Activated T-helper 2 cell treated with anti-CD3 and anti-CD28 coated beads, Interferon-gamma antibody, Interleukin-2, Interleukin-4, amounts not matched to agents 10 μg/mL and 5 μg/mL and 100 μg/mL, durations not matched to agents 14 hours and 24 hours and 36 hours (primary cell): ENCODE data around the gene CCNL2. TPM values are rescaled to one million over a fixed set of nuclear protein-coding genes. Genes with fewer than 3 reads are reported as not detected.
A peak's percentile ranks its signal among the peaks of the same experiment; 100 is the strongest.
"Not testable (repeated sequence)": the region's sequence is repeated elsewhere in the genome, so short reads cannot be mapped to it uniquely, and the experiment has no call there.

Experiments used
- DNase-seq: peaks from one replicate; pipeline ENCODE4 v3.0.0; 2021; ENCODE audit warnings: low spot score
- H3K27ac Mint-ChIP-seq: one replicate; pipeline ENCODE4 v1.8.0; 2021; ENCODE audit warnings: mixed read lengths
- H3K27me3 Mint-ChIP-seq: one replicate; pipeline ENCODE4 v1.8.0; 2021; ENCODE audit warnings: low read depth, mixed read lengths
- H3K36me3 Mint-ChIP-seq: one replicate; pipeline ENCODE4 v1.8.0; 2021; ENCODE audit warnings: low read depth, mixed read lengths
- H3K4me1 Mint-ChIP-seq: one replicate; pipeline ENCODE4 v1.8.0; 2021; ENCODE audit warnings: low read depth, mixed read lengths
- H3K4me3 Mint-ChIP-seq: one replicate; pipeline ENCODE4 v1.8.0; 2021; ENCODE audit warnings: low read depth, mild to moderate bottlenecking, moderate library complexity, mixed read lengths
- H3K9me3 Mint-ChIP-seq: one replicate; pipeline ENCODE4 v1.8.0; 2021; ENCODE audit warnings: mixed read lengths
- intact Hi-C: fragments of 100-400 bp; cut with micrococcal nuclease; formaldehyde crosslinking; loops from one replicate; pipeline ENCODE4 v1.15.1; 2023
- total RNA-seq: library from RNA; stranded (reverse); gene quantifications from 2 replicates; pipeline ENCODE4 v1.2.3, GENCODE V29; 2022

The CCNL2 gene
- total RNA-seq, 1 donor from 2014 or later, result 123 TPM

DNA sequence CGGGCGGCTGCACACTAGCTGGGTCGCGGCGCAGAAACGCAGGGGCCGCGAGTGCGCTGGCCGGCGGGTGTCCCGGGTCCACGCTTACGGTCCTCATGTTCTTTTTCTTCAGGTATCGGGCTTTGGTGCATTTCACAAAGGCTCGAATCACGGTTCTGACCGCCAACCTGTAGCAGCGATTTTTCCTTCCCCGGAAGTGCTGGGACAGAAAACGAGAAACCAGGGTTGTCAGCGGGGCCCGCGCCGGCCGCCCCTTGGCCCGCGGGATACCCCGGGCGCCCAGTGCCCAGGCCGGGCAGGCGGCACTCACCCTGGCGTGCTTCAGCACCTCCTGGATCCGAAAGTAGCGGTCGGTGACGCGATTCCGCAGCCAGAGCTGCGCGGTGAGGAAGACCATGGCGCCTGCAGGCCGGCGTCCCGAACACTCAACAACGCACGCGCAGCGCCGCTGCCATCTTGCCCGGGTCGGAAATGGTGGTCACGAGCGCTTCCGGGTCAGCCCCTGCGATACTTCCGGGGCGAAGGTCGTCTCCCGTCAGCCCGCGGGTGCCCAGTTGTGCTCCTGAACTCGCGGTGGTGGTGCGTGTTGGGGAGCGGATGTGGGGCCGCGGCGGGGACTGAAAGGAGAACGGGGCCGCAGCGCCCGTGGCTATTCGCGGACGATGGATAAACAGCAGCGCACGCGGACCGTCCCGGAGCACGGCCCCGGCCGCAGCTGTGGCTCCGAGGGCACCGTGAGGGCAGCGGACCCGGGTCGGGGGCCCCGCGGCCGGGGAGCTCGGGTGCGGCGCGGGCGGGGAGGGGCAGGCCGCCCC lies 7.9 kb upstream of the CCNL2 start, which contains the start of gene MRPL20:
MRPL20 (minus strand) TSS at position 473 of the 815 bp plus-strand sequence; CDS start at position 397, 76 bp downstream.
- Mint-ChIP-seq H3K4me3 (peak within 1 kb of the TSS; percentile 88), H3K27ac (peak within 1 kb of the TSS; percentile 89), H3K9me3 (no peaks in the 10 kb centered on the region), H3K36me3 (peaks cover 61% of the 10 kb centered on the region), H3K4me1 (peaks cover 23% of the 10 kb centered on the region), H3K27me3 (no peaks in the 10 kb centered on the region)
- peak; percentile 96 for DNase-seq
- intact Hi-C loops, result loop anchor here (1.0 to 10.0 kb wide), 5 partner anchors 8 to 1148 kb away; partner anchors contain the start of genes ATAD3B, AURKAIP1, CCNL2 and TNFRSF14

DNA sequence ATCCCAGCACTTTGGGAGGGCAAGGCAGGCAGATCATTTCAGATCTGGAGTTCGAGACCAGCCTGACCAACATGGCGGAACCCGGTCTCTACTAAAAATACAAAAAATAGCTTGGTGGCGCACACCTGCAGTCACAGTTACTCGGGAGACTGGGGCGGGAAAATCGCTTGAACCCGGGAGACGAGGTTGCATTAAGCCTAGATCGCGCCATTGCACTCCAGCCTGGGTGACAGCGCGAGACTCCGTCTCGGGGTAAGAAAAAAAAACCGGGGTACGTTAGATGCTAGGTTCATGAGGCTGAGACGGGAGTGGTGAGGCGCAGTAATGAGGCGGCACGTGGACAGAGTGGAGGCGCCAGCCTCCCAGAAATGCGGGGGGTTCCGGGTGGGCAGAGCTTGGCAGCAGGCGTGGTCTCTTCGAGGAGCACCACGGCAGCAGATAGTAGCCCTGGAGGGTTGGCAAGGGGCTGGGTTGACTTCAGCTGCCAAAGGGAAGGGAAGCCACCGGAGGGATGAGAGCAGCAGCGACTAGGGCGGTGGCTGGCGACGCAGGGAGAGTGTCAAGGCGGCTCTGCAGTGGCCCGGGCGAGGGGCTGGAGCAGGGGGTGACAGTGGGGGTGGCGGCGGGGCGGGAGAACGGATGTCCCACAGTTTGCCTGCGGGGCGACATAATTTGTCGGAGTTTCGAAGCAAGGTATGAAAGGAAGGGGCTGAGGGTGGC lies 7.1 kb upstream of the CCNL2 start:
- peak overlapping the region; percentile 77 for H3K27ac Mint-ChIP-seq
- H3K4me1 Mint-ChIP-seq, result peaks cover 26% of the 10 kb centered on the region
- no peaks in the 10 kb centered on the region for H3K9me3 Mint-ChIP-seq
- H3K36me3 Mint-ChIP-seq, result peaks cover 69% of the 10 kb centered on the region
- DNase-seq, result no peak
- no peaks in the 10 kb centered on the region for H3K27me3 Mint-ChIP-seq
- intact Hi-C loops, result loop anchor here (2.0 to 10.0 kb wide), 3 partner anchors 36 to 1149 kb away; partner anchors contain the start of genes ATAD3B and TNFRSF14
- peak overlapping the region; percentile 87 for H3K4me3 Mint-ChIP-seq

DNA sequence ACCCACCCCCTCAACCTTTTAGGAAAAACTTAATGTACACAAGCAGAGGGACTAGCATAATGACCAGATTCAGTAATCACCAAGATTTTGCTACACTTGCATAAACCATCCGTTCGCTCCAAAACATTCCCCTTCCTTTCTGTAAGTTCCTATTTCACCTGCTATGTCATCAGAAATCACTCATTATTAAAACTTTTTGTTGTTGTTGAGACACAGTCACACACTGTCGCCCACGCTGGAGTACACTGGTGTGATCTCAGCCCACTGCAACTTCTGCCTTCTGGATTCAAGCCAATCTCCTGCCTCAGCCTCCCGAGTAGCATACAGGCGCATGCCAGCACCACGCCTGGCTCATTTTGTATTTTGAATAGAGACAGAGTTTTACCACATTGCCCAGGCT lies 4.5 kb upstream of the CCNL2 start:
- Mint-ChIP-seq H3K27ac (no peak overlapping the region), H3K27me3 (no peaks in the 10 kb centered on the region), H3K4me3 (peak overlapping the region; percentile 4), H3K36me3 (peaks cover 76% of the 10 kb centered on the region), H3K4me1 (peaks cover 33% of the 10 kb centered on the region), H3K9me3 (no peaks in the 10 kb centered on the region)
- intact Hi-C loops, result loop anchor here (10.0 kb wide), 1 partner anchor 1151 kb away; the partner anchor contains the start of gene TNFRSF14
- DNase-seq, result no peak

DNA sequence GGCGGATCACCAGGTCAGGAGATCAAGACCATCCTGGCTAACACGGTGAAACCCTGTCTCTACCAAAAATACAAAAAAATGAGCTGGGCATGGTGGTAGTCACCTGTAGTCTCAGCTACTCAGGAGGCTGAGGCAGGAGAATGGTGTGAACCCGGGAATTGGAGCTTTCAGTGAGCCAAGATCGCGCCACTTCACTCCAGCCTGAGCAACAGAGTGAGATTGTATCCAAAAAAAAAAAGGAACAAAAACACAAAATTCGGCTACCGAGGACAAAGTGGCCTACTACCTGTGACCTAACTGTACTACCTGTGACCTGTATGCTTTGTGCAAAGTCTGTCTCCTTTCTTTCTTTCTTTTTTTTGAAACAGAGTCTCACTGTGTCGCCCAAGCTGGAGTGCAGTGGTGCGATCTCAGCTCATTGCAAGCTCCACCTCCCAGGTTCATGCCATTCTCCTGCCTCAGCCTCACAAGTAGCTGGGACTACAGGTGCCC lies 3.8 kb upstream of the CCNL2 start:
- not testable (repeated sequence) for H3K4me3 Mint-ChIP-seq, DNase-seq, H3K27me3 Mint-ChIP-seq, H3K9me3 Mint-ChIP-seq, H3K27ac Mint-ChIP-seq
- peaks cover 33% of the 10 kb centered on the region for H3K4me1 Mint-ChIP-seq
- intact Hi-C loops, result loop anchor here (10.0 kb wide), 1 partner anchor 1152 kb away; the partner anchor contains the start of gene TNFRSF14
- peaks cover 78% of the 10 kb centered on the region for H3K36me3 Mint-ChIP-seq

- peak overlapping the region; percentile 56 for H3K4me3 Mint-ChIP-seq
- peak overlapping the region; percentile 60 for H3K27ac Mint-ChIP-seq
- intact Hi-C loops, result loop anchor here (10.0 kb wide), 1 partner anchor 1153 kb away; the partner anchor contains the start of gene TNFRSF14
- H3K36me3 Mint-ChIP-seq, result peaks cover 81% of the 10 kb centered on the region
- DNase-seq, result no peak
- H3K27me3 Mint-ChIP-seq, result no peaks in the 10 kb centered on the region
- no peaks in the 10 kb centered on the region for H3K9me3 Mint-ChIP-seq
- peaks cover 37% of the 10 kb centered on the region for H3K4me1 Mint-ChIP-seq
Observed at GRCh38 chr1:1402072-1402900, 3.2 kb upstream of the CCNL2 start.

DNA sequence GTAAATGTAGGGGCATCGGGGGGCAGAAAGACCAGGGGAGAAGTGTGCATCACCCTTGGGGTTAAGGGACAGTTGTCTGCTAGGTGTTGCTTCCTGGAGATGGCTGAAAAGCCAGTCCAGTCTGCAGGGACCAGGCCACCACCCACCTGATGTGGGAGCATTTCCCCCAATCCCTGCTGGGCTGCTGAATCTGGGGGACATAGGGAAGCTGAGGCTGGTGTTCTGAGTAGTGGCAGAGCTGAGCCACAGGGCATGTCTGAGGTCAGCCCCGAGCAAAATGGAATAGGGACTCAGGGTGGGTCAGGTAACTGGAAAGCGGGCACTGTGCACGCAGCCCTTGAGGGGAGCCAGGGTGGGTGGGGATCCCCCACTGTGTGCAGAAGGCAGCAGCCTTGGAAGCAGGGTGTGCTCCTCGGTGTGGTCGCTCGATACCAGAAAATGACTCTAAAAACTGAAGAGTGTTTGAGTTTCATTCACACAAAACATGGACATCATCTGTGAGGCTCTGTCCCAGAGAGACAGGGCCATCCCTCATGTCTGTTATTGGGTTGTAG lies 2.4 kb upstream of the CCNL2 start:
- H3K4me1 Mint-ChIP-seq, result peaks cover 37% of the 10 kb centered on the region

GRCh38 chr1:1400576-1401456 lies 1.7 kb upstream of the CCNL2 start:
- Mint-ChIP-seq H3K4me1 (peaks cover 34% of the 10 kb centered on the region), H3K27ac (peak overlapping the region; percentile 74), H3K9me3 (no peaks in the 10 kb centered on the region), H3K4me3 (peak overlapping the region; percentile 90), H3K27me3 (no peaks in the 10 kb centered on the region), H3K36me3 (peaks cover 72% of the 10 kb centered on the region)
- no peak for DNase-seq
- intact Hi-C loops, result loop anchor here (10.0 kb wide), 1 partner anchor 1154 kb away; the partner anchor contains the start of gene TNFRSF14

More for the DNA sequence above, 2.4 kb upstream of the CCNL2 start:
- Mint-ChIP-seq H3K36me3 (peaks cover 77% of the 10 kb centered on the region), H3K27ac (peak overlapping the region; percentile 16), H3K4me3 (peak overlapping the region; percentile 56), H3K9me3 (no peaks in the 10 kb centered on the region), H3K27me3 (no peaks in the 10 kb centered on the region)
- no peak for DNase-seq
- intact Hi-C loops, result loop anchor here (10.0 kb wide), 1 partner anchor 1153 kb away; the partner anchor contains the start of gene TNFRSF14

DNA sequence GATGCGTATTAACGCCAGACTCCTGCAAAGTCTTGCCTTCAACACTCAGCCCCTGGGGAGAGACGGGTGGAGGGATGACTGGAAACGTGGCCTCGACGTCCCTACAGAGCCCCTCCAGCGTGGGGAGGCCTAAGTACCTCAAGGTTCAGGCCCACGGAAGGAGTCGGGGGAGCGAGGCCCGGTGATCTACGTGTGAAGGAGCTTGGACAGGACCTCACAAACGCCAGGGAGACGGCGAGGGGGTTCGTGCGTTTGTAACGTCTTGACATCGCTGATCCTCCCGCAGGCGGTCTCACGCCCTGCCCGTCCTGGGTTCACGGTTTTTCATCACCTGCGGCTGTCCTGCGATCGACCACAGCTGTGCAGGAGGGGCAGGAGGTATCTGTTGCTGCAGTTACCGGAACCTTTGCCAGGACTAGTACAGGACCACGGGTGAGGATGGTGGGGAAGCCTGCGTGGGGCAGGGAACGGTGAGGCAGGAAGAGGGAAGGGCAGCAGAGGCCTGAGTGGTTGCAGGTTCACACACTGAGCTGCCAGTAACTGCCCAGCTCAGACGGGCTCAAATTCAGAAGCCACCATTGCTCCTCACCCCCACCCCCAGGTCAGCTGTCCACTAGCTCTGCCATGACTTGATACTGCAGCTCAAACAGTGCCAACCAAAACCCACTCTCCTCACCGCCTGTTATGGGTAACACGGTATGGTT lies 889 bp upstream of the CCNL2 start:
- DNase-seq, result no peak
- Mint-ChIP-seq H3K27me3 (no peaks in the 10 kb centered on the region), H3K9me3 (no peaks in the 10 kb centered on the region), H3K36me3 (peaks cover 72% of the 10 kb centered on the region), H3K4me1 (peaks cover 34% of the 10 kb centered on the region), H3K27ac (peak overlapping the region; percentile 74), H3K4me3 (peak overlapping the region; percentile 90)
- intact Hi-C loops, result loop anchor here (1.0 to 10.0 kb wide), 3 partner anchors 7 to 1155 kb away; partner anchors contain the start of genes AURKAIP1, MRPL20 and TNFRSF14

DNA sequence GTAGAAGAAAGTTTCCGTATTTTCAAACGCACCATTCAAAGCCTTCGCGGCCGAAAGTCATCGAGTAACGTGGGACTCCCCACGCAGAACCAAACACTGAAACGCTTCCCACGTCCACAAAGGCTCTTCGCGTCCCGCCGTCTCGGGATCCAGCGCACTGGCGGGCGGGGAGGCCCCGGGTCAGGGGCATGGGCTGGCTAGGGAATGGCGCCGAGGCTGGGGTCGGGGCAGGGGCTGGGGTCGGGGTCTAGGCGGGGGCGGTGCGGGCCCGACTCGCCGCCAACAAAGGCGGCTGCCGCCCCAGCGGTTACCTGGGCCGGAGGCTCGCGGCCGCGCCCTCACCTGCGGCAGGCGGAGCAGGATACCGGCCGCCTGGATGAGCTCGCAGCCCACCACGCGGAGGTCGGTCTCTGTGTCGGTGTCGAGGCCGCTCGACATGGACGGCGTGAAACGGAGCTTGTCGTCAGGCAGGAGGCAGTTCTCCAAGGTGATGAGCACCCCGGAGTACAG lies 403 bp downstream of the CCNL2 start:
- H3K27ac Mint-ChIP-seq, result peak overlapping the region; percentile 89
- no peak for DNase-seq
- intact Hi-C loops, result loop anchor here (1.0 kb wide), 2 partner anchors 9 to 23 kb away; partner anchors contain the start of genes AURKAIP1 and MRPL20
- no peaks in the 10 kb centered on the region for H3K9me3 Mint-ChIP-seq
- H3K27me3 Mint-ChIP-seq, result no peaks in the 10 kb centered on the region
- peak overlapping the region; percentile 95 for H3K4me3 Mint-ChIP-seq
- peaks cover 76% of the 10 kb centered on the region for H3K36me3 Mint-ChIP-seq
- peaks cover 33% of the 10 kb centered on the region for H3K4me1 Mint-ChIP-seq

DNA sequence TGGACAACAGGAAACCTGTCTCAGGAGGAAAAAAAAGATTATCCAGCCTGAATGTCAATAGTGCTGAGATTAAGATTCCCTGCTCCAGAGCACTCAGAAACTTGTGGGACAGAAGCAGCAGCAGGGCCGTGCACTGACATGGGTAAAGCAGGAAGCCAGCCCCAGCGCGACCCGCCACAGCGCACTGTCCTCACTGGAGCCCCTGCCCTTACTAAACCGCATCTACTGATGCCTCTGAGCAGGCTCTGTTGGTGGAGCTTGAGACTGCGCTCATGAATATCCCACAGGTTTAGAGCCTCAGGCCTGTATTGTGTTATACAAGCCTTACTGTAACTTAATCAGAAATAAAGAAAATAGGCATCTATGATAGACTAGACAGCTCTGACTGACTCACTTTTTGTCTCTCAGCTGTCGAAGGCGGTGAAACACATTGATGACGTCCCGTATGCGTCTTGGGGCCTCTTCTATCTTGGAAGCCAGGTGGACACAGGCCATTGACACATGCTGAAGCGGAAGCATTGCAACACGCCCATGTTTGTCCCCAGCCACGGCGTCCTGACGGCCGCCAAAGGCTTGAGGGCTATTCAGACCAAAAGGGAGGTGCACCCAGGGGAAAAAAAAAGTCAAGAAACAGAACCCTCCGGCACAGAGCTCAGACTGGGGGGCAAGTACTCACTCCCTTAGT lies 1.2 kb downstream of the CCNL2 start:
- no peak for DNase-seq
- Mint-ChIP-seq H3K9me3 (no peaks in the 10 kb centered on the region), H3K4me1 (peaks cover 28% of the 10 kb centered on the region), H3K27me3 (no peaks in the 10 kb centered on the region), H3K27ac (peak overlapping the region; percentile 89), H3K4me3 (peak overlapping the region; percentile 95), H3K36me3 (peaks cover 78% of the 10 kb centered on the region)
- intact Hi-C loops, result no loop called here
